Epithelial cell of esophagus (primary cell): Measurements from ENCODE around the gene TAF10.

Experiments used
- DNase-seq: peaks from one replicate; pipeline ENCODE4 v3.0.0; 2010; ENCODE audit warnings: low read depth
- H3K4me3 ChIP-seq: 2 replicates; pipeline ENCODE4 v1.5.1; 2011; ENCODE audit warnings: mild to moderate bottlenecking, low read length, control low read depth
- CTCF ChIP-seq: IDR thresholded peaks from 2 replicates; pipeline ENCODE4 v1.5.1; 2011; ENCODE audit warnings: low read depth, mild to moderate bottlenecking, low read length, control low read depth, inconsistent platforms; ENCODE audit not compliant: insufficient read depth; ENCODE audit errors: missing control alignments

TAF10 gene

GRCh38 chr11:6608726-6609501 lies 3.1 kb downstream of the TAF10 start:
- no peak for TF ChIP-seq CTCF
- no peak for DNase-seq
- no peak overlapping the region for H3K4me3 ChIP-seq

- no peak for TF ChIP-seq CTCF
- no peak overlapping the region for H3K4me3 ChIP-seq
- no peak for DNase-seq
Observed at GRCh38 chr11:6608011-6608410, 4.0 kb downstream of the TAF10 start.

- no peak overlapping the region for H3K4me3 ChIP-seq
Observed at GRCh38 chr11:6607190-6607795, 4.7 kb downstream of the TAF10 start.

GRCh38 chr11:6606471-6607189 lies 5.4 kb downstream of the TAF10 start:
- peak; percentile 87 for DNase-seq
- TF ChIP-seq CTCF = no peak
- H3K4me3 ChIP-seq = no peak overlapping the region

More at GRCh38 chr11:6607190-6607795, 4.7 kb downstream of the TAF10 start:
- DNase-seq = no peak
- TF ChIP-seq CTCF = no peak

- H3K4me3 ChIP-seq = peak overlapping the region; percentile 96
- TF ChIP-seq CTCF = no peak
- DNase-seq = no peak
Observed at GRCh38 chr11:6604790-6605189, 7.2 kb downstream of the TAF10 start.

GRCh38 chr11:6604081-6604626 lies 7.9 kb downstream of the TAF10 start:
- peak; percentile 5 for TF ChIP-seq CTCF
- DNase-seq = peak; percentile 43
- H3K4me3 ChIP-seq = peak overlapping the region; percentile 96
